ENCODE measurements around the gene CDH4.

Gene CDH4

DNA sequence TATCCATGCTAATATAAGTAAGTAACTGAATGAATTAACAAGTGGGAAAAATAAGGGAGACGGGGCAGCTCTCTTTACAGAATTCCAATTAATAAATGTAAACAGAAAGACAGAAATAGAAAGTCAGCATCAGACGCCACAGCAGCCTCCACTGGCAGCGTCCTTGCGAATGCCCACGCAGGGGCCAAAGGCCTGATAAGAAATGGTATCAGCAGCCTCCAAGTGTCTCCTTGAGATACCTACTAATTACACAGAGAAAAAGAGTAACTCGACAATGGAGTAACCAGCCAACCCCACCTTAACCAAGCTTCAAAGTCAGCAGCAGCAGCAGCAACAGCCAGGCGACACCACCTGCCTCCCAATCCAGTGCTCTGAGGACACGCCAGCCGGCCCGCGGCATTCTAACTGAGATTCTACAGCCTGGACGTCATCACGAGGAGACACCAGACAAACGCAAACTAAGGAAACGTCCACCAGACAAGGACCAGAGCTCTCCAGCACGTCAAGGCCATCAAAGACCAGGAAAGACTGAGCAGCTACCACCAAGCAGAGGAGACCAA is 734.8 kb downstream of the CDH4 start:
- no peak overlapping the region for H3K4me3 ChIP-seq (ENCODE audit: low read depth, low read length)
- no peak for DNase-seq (ENCODE audit: low read depth)

DNA sequence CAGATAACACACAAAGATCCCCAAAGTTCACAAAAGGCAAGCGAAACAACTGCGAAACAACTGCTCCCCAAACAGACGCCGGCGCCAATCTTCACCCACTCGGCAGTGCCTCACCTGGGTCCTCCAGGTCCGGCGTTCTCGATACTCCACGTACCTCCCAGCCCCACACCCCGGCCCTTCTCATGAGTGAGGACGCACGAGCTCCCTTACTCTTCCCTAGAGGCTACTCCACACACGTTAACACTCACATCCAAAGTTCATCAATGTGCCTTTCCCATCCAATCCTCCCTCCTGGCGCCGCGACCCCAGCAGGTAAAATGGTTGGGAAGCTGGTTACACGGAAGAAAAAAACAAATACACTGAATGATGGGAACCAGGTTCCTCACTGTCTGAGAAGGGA is 736.6 kb downstream of the CDH4 start:
- DNase-seq (ENCODE audit: low read depth) = no peak
- no peak overlapping the region for H3K4me3 ChIP-seq (ENCODE audit: low read depth, low read length)

DNA sequence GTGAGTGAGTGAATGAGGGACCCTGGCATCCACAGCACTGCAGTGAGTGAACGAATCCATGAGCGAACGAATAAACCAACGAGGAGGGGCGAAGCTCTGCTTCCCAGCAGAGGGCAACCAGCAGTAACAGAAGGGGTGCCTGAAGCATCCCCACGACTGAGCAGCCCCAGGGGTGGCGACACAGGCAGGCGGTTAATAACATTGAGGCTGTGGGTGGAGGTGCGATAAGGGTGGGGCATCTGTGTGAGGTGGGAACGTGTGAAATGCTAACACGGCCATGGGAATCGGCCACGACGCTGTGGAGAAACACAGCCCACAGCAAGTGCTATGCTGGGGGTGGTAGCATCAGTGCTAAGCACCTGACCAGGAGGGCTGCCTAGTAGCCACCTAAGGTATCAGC is 737.7 kb downstream of the CDH4 start:
- no peak overlapping the region for H3K4me3 ChIP-seq (ENCODE audit: low read depth, low read length)
- DNase-seq (ENCODE audit: low read depth) = no peak
